ENCODE results near the gene HLA-DQA2. TPM values are rescaled to one million over a fixed set of nuclear protein-coding genes. Genes with fewer than 3 reads are reported as not detected.
"Not testable (repeated sequence)": the region's sequence is repeated elsewhere in the genome, so short reads cannot be mapped to it uniquely, and the experiment has no call there.

HLA-DQA2 gene
- total RNA-seq, 1 donor from 2014 or later = not detected

- no peak for TF ChIP-seq CTCF (IDR thresholded peaks at IDR 0.05)
- Mint-ChIP-seq H3K27ac (ENCODE audit: unreplicated experiment) (no peak overlapping the region), H3K4me1 (ENCODE audit: unreplicated experiment) (no peaks in the 10 kb centered on the region), H3K36me3 (ENCODE audit: unreplicated experiment) (no peaks in the 10 kb centered on the region), H3K9me3 (ENCODE audit: unreplicated experiment) (no peaks in the 10 kb centered on the region), H3K4me3 (ENCODE audit: unreplicated experiment) (no peak overlapping the region), H3K27me3 (ENCODE audit: unreplicated experiment) (peaks cover 64% of the 10 kb centered on the region)
- no peak for DNase-seq (ENCODE audit: extremely low spot score, unreplicated experiment)
Observed at GRCh38 chr6:32775071-32775470, 33.9 kb downstream of the HLA-DQA2 start.

- Mint-ChIP-seq H3K27me3 (ENCODE audit: unreplicated experiment) (peaks cover 58% of the 10 kb centered on the region), H3K36me3 (ENCODE audit: unreplicated experiment) (no peaks in the 10 kb centered on the region), H3K27ac (ENCODE audit: unreplicated experiment) (no peak overlapping the region), H3K4me3 (ENCODE audit: unreplicated experiment) (no peak overlapping the region), H3K4me1 (ENCODE audit: unreplicated experiment) (no peaks in the 10 kb centered on the region), H3K9me3 (ENCODE audit: unreplicated experiment) (no peaks in the 10 kb centered on the region)
- no peak for TF ChIP-seq CTCF (IDR thresholded peaks at IDR 0.05)
- no peak for DNase-seq (ENCODE audit: extremely low spot score, unreplicated experiment)
Observed at GRCh38 chr6:32779036-32779435, 37.8 kb downstream of the HLA-DQA2 start.

- H3K9me3 Mint-ChIP-seq (ENCODE audit: unreplicated experiment); DNase-seq (ENCODE audit: extremely low spot score, unreplicated experiment); H3K4me1 Mint-ChIP-seq (ENCODE audit: unreplicated experiment); H3K36me3 Mint-ChIP-seq (ENCODE audit: unreplicated experiment); H3K4me3 Mint-ChIP-seq (ENCODE audit: unreplicated experiment); H3K27ac Mint-ChIP-seq (ENCODE audit: unreplicated experiment): not testable (repeated sequence)
- H3K27me3 Mint-ChIP-seq (ENCODE audit: unreplicated experiment) = peaks cover 55% of the 10 kb centered on the region
Observed at GRCh38 chr6:32782923-32783322, 41.7 kb downstream of the HLA-DQA2 start.

GRCh38 chr6:32785781-32786533 is 44.8 kb downstream of the HLA-DQA2 start:
- Mint-ChIP-seq H3K4me3 (ENCODE audit: unreplicated experiment) (no peak overlapping the region), H3K36me3 (ENCODE audit: unreplicated experiment) (no peaks in the 10 kb centered on the region), H3K4me1 (ENCODE audit: unreplicated experiment) (no peaks in the 10 kb centered on the region), H3K27me3 (ENCODE audit: unreplicated experiment) (peaks cover 67% of the 10 kb centered on the region), H3K9me3 (ENCODE audit: unreplicated experiment) (no peaks in the 10 kb centered on the region), H3K27ac (ENCODE audit: unreplicated experiment) (no peak overlapping the region)
- DNase-seq (ENCODE audit: extremely low spot score, unreplicated experiment) = no peak
- TF ChIP-seq CTCF (IDR thresholded peaks at IDR 0.05) = peak; percentile 68

- H3K27me3 Mint-ChIP-seq (ENCODE audit: unreplicated experiment) = peaks cover 82% of the 10 kb centered on the region
- no peak for DNase-seq (ENCODE audit: extremely low spot score, unreplicated experiment)
- no peak overlapping the region for H3K27ac Mint-ChIP-seq (ENCODE audit: unreplicated experiment)
Observed at GRCh38 chr6:32790306-32790705, 49.1 kb downstream of the HLA-DQA2 start.

More at GRCh38 chr6:32790306-32790705, 49.1 kb downstream of the HLA-DQA2 start:
- Mint-ChIP-seq H3K4me1 (ENCODE audit: unreplicated experiment) (no peaks in the 10 kb centered on the region), H3K9me3 (ENCODE audit: unreplicated experiment) (no peaks in the 10 kb centered on the region), H3K36me3 (ENCODE audit: unreplicated experiment) (no peaks in the 10 kb centered on the region), H3K4me3 (ENCODE audit: unreplicated experiment) (no peak overlapping the region)
- TF ChIP-seq CTCF (IDR thresholded peaks at IDR 0.05) = no peak

Measured in osteocyte (in vitro differentiated cells).